GM08714 (cell line): ENCODE results near the gene NMRAL1.

Experiments
- H3K4me3 ChIP-seq: fragments of 200-500 bp; sonication (Bioruptor generic); 2 replicates; pipeline ENCODE4 v1.5.1; 2014; ENCODE audit warnings: mild to moderate bottlenecking, low read length, inconsistent platforms
- ZNF274 ChIP-seq: IDR thresholded peaks from 2 replicates; pipeline ENCODE4 v1.6.1; 2012; ENCODE audit warnings: mild to moderate bottlenecking, low read depth, low read length

Gene NMRAL1

DNA sequence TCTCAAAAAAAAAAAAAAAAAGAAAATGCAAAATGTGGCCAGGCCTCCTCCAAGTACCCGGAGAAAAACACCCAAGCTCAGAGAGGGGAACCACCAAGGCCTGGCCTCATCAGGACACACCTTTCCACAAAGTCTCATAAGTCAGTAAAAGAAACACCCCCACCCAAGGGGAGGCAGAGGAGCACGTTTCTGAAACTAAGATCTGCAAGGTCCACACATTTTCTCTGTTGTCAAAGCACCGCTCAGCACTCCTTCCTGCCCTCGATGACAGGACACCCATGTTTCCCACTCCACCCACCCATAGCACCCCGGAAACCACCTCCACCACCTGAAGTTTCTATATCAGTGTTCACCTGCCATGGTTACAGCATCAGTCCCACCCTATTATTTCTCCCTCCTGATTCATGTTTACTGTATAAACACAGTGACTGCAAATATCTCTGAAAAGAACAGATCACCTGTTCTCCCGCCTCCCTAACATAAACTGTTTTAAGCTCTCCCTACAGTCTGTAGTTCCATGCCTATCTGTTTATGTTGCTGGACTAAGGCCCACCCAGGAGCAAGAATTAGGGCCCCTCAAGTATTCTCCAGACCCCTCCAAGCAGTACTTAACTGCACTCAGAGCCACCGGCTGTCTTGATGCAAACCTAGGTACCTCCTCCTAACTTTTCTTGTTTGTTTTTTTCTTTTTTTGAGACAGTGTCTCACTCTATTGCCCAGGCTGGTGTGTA is 60.1 kb downstream of the NMRAL1 start:
- peak overlapping the region; percentile 64; the same call in 1 of the 2 replicates for H3K4me3 ChIP-seq

DNA sequence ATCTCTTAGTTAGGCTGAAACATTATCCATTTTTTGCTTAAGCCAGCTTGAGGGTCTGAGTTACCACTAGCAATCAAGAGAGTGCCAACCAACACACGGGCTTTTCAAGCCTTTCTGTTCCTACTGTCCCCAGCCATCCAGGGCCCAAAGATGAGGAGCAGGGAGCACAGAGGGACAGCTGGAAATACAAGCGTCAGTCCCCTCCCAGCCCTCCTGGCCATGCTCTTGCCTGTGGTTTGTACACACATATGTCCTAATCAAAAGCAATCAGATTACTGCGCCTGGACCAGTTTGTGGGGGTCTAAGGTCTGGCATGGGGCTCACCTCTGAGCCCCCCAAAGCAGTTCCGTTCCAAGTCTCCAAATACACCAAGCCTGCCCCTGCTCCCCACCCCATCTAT is 61.6 kb downstream of the NMRAL1 start:
- no peak for TF ChIP-seq ZNF274
- no peak overlapping the region for H3K4me3 ChIP-seq

More for the DNA sequence above, 60.1 kb downstream of the NMRAL1 start:
- no peak for TF ChIP-seq ZNF274

DNA sequence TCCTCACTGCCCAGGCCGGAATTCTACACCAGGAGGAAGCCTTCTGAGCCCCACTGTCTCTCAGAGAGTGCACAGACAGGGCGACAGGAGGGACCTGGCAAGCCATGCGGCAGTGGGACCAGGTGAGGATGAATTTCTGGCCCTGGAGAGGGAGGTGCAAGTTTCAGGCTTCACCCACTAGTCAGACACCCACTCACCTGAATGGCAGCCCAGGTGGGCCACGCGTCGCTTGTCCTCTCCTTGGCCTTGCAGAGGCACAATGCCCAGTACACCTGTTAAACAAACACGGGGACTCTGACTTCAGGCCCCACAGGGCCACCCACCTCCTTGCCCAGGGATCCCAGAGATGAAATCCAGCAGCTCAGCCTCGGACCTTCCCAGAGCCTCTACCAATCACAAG is 62.3 kb downstream of the NMRAL1 start:
- TF ChIP-seq ZNF274, result no peak

More for the DNA sequence above, 62.3 kb downstream of the NMRAL1 start:
- H3K4me3 ChIP-seq, result no peak overlapping the region
